SK-N-SH (cell line): ENCODE results near the gene CFI. TPM values are rescaled to one million over a fixed set of nuclear protein-coding genes. Genes with fewer than 3 reads are reported as not detected.
A peak's percentile ranks its signal among the peaks of the same experiment; 100 is the strongest.

ENCODE experiments used
- CTCF ChIA-PET: fragments of 300-600, 350-600 bp; formaldehyde crosslinking; extraction: SDS; loops from one replicate; lab custom pipeline; 2021; lab: Yijun Ruan, JAX
- POLR2A ChIA-PET: fragments of 350-600 bp; sonication (Branson Sonifier 250); formaldehyde crosslinking; extraction: SDS; loops from one replicate; lab custom pipeline; 2020; ENCODE audit warnings: antibody characterized with exemption, inconsistent platforms; lab: Yijun Ruan, JAX
- DNase-seq: peaks from one replicate; pipeline ENCODE4 v3.0.0; 2012
- H2AFZ ChIP-seq: fragments of 200-600 bp; sonication (generic); 2 replicates; pipeline ENCODE4 v1.8.1; 2016; ENCODE audit warnings: antibody characterized with exemption, mild to moderate bottlenecking, low read depth
- H3F3A ChIP-seq: fragments of 200-600 bp; sonication (generic); replicated peaks from 2 replicates; pipeline ENCODE3; 2016; ENCODE audit warnings: antibody characterized with exemption, mild to moderate bottlenecking; ENCODE audit not compliant: insufficient read depth
- H3K27ac ChIP-seq, 2 experiments: fragments of 200-500 bp in 1 of 2; fragments of 200-600 bp in 1 of 2; sonication (Bioruptor generic) in 1 of 2; sonication (generic), shearing (Covaris generic) in 1 of 2; 2 replicates each; pipeline versions ENCODE4 v1.5.1 to v1.6.1; 2014 to 2016; ENCODE audit warnings: low read depth in 2 of 2, inconsistent platforms in 1 of 2, low read length in 1 of 2, mild to moderate bottlenecking in 1 of 2, mixed read lengths in 1 of 2
- H3K27me3 ChIP-seq: fragments of 200-600 bp; sonication (generic), shearing (Covaris generic); 2 replicates; pipeline ENCODE4 v1.6.1; 2016; ENCODE audit warnings: mixed run types; ENCODE audit not compliant: insufficient read depth
- H3K36me3 ChIP-seq, 2 experiments: fragments of 200-500 bp in 1 of 2; fragments of 200-600 bp in 1 of 2; sonication (Bioruptor generic) in 1 of 2; sonication (generic) in 1 of 2; replicated peaks in 1 of 2; 2 replicates each; pipeline versions ENCODE3 to v1.5.1; 2014 to 2016; ENCODE audit warnings: low read length in 1 of 2, mild to moderate bottlenecking in 1 of 2; ENCODE audit not compliant: insufficient read depth in 2 of 2, control insufficient read depth in 1 of 2
- H3K4me1 ChIP-seq, 2 experiments: fragments of 200-500 bp in 1 of 2; fragments of 200-600 bp in 1 of 2; sonication (Bioruptor generic) in 1 of 2; sonication (generic), shearing (Covaris generic) in 1 of 2; 2 replicates each; pipeline versions ENCODE4 v1.5.1 to v1.6.1; 2014 to 2016; ENCODE audit warnings: low read depth in 1 of 2, low read length in 1 of 2, mixed run types in 1 of 2; ENCODE audit not compliant: insufficient read depth in 2 of 2, control insufficient read depth in 1 of 2
- H3K4me2 ChIP-seq: fragments of 200-600 bp; sonication (generic), shearing (Covaris generic); 2 replicates; pipeline ENCODE4 v1.6.1; 2017; ENCODE audit warnings: mixed run types
- H3K4me3 ChIP-seq, 2 experiments: fragments of 200-500 bp in 1 of 2; fragments of 200-600 bp in 1 of 2; sonication (Bioruptor generic) in 1 of 2; sonication (generic), shearing (Covaris generic) in 1 of 2; 2 replicates each; pipeline versions ENCODE4 v1.5.1 to v1.8.1; 2014 to 2016; ENCODE audit warnings: low read depth in 2 of 2, inconsistent platforms in 1 of 2, low read length in 1 of 2, mild to moderate bottlenecking in 1 of 2, mixed read lengths in 1 of 2, moderate library complexity in 1 of 2
- H3K79me2 ChIP-seq: fragments of 200-600 bp; sonication (generic); 2 replicates; pipeline ENCODE4 v1.8.1; 2017; ENCODE audit warnings: mild to moderate bottlenecking; ENCODE audit not compliant: insufficient read depth
- H3K9ac ChIP-seq: fragments of 200-600 bp; sonication (generic); 2 replicates; pipeline ENCODE4 v1.6.1; 2017; ENCODE audit warnings: mixed run types
- H3K9me2 ChIP-seq: fragments of 200-600 bp; sonication (generic); 2 replicates; pipeline ENCODE4 v1.6.1; 2017; ENCODE audit warnings: mixed run types
- H3K9me3 ChIP-seq: fragments of 200-600 bp; sonication (generic); 2 replicates; pipeline ENCODE4 v1.6.1; 2017; ENCODE audit warnings: mixed run types, mild to moderate bottlenecking, moderate library complexity
- H4K20me1 ChIP-seq: fragments of 200-600 bp; sonication (generic); 2 replicates; pipeline ENCODE4 v1.6.1; 2017; ENCODE audit warnings: mild to moderate bottlenecking, mixed run types; ENCODE audit not compliant: insufficient read depth
- ELF1 ChIP-seq: IDR thresholded peaks from 2 replicates; pipeline ENCODE4 v1.4.0; 2012
- EP300 ChIP-seq, 2 experiments: IDR thresholded peaks; 2 replicates each; pipeline versions ENCODE4 v1.4.0 to v1.6.1; 2012; ENCODE audit warnings: borderline replicate concordance in 1 of 2, low read depth in 1 of 2, low read length in 1 of 2
- EZH2phosphoT487 ChIP-seq: fragments of 200-600 bp; sonication (generic); IDR thresholded peaks from 2 replicates; pipeline ENCODE4 v1.6.1; 2017; ENCODE audit warnings: low read depth, mixed run types, mild to moderate bottlenecking, antibody characterized with exemption, moderate library complexity, borderline replicate concordance
- FOXJ3 ChIP-seq: sonication (generic); formaldehyde crosslinking; IDR thresholded peaks from 2 replicates; pipeline ENCODE4 v1.5.1; 2020; ENCODE audit warnings: mild to moderate bottlenecking, missing genetic modification reagents
- GABPA ChIP-seq: IDR thresholded peaks from 2 replicates; pipeline ENCODE4 v1.4.0; 2012; ENCODE audit warnings: low read depth, mild to moderate bottlenecking
- GATA2 ChIP-seq: sonication (generic); formaldehyde crosslinking; IDR thresholded peaks from 2 replicates; pipeline ENCODE4 v1.5.0; 2020; ENCODE audit warnings: mild to moderate bottlenecking, missing genetic modification reagents
- JUND ChIP-seq: IDR thresholded peaks from 2 replicates; pipeline ENCODE4 v1.4.0; 2012
- MEF2A ChIP-seq: IDR thresholded peaks from 2 replicates; pipeline ENCODE4 v1.4.0; 2012; ENCODE audit warnings: low read depth, borderline replicate concordance
- NRF1 ChIP-seq: IDR thresholded peaks from 2 replicates; pipeline ENCODE4 v1.6.1; 2012; ENCODE audit warnings: low read depth, mild to moderate bottlenecking, low read length
- POLR2AphosphoS5 ChIP-seq: IDR thresholded peaks from 2 replicates; pipeline ENCODE4 v1.6.1; 2012; ENCODE audit warnings: low read depth, low read length
- RAD21 ChIP-seq: IDR thresholded peaks from 2 replicates; pipeline ENCODE4 v1.6.1; 2012; ENCODE audit warnings: mild to moderate bottlenecking, low read length
- RCOR1 ChIP-seq: fragments of 150-350 bp; IDR thresholded peaks from 2 replicates; pipeline ENCODE4 v1.6.1; 2017; ENCODE audit warnings: antibody characterized with exemption, low read length
- RFX5 ChIP-seq: IDR thresholded peaks from 2 replicates; pipeline ENCODE4 v1.6.1; 2012; ENCODE audit warnings: mild to moderate bottlenecking, improper control_type of control experiment, low read length
- SMC3 ChIP-seq: IDR thresholded peaks from 2 replicates; pipeline ENCODE4 v1.6.1; 2012; ENCODE audit warnings: low read depth, low read length, improper control_type of control experiment
- YY1 ChIP-seq: IDR thresholded peaks from 2 replicates; pipeline ENCODE4 v1.4.0; 2012; ENCODE audit warnings: low read depth, mild to moderate bottlenecking
- WGBS: methylation state at CpG from one replicate; pipeline ENCODE4 v1.1.6; 2017; ENCODE audit warnings: low lambda C conversion rate; 5-methylcytosine and 5-hydroxymethylcytosine counted together
- polyA plus RNA-seq, 3 experiments: library from polyadenylated mRNA; depleted of rRNA; stranded (reverse); fragments of >200 nt; gene quantifications; 2 replicates each; pipeline ENCODE4 v1.2.3, GENCODE V29; 2012
- TF ChIP-seq, protein P1 (sequence below): IDR thresholded peaks from 2 replicates; pipeline ENCODE4 v1.4.0; 2012; ENCODE audit warnings: low read depth, borderline replicate concordance
- TF ChIP-seq, protein P2 (sequence below): IDR thresholded peaks from 2 replicates; pipeline ENCODE4 v1.6.1; 2012; ENCODE audit warnings: mild to moderate bottlenecking, low read depth, low read length, moderate library complexity
- TF ChIP-seq, protein P3 (sequence below): fragments of 150-350 bp; IDR thresholded peaks from 2 replicates; pipeline ENCODE4 v1.6.1; 2017; ENCODE audit warnings: antibody characterized with exemption, low read length, low read depth, borderline replicate concordance

Gene CFI
- polyA plus RNA-seq, 1 of the 3 experiments (the other 2 are of a cell fraction) = 19.6 TPM

DNA sequence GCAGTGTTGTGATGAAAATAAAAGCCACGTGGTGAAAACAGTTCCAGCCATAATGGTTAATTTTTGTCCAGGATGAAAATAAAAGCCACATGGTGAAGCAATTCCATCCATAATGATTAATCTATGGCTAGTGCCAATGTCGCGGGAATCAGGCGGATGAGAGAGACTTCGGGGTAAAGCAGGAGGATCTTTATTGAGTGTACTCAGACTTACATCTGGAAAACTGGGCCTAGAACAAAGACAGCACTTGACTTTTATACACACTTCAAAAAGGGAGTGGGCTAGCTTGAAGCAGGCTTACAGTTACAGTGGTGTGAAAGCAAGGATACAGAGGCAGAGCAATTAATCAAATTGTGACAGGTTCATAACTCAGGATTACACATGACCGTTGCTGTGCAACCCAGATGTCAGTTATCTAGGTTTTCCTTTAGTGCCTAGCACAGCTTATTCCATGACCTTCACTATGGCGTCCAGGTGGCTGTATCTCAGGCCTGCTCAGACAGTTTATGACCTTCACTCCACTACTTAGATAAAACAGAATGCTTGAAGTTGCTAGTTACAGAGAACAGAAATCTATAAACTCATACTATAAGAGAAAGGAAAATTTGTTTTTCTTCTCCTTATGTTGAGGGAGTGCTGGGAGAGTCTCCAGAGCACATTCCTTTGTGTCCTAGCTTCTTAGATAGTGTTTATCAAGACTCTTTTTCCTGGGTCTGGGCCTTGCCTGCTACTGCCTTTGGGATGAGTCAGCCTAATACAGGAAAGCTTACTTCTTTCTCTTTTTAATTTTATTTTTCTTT is 66.0 kb downstream of the CFI start:
- ChIA-PET POLR2A (no interaction called here), CTCF (no interaction called here)
- H2AFZ ChIP-seq = peak overlapping the region; percentile 56; the same call in 1 of the 2 replicates

DNA sequence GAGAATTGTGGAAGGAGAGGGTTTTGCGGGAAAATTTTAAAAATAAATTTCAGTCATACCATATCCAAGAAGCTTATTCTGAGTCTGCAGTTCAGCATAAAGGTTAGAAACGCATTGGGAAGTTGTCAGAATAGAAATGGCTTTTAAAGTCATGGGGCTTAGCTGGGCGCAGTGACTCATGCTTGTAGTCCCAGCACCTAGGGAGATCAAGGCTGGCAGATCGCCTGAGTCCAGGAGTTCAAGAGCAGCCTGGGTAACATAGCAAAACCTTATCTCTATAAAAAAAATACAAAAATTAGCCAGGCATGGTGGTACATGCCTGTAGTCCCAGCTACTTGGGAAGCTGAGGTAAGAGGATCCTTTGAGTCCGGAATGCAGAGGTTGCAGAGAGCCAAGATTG is 68.1 kb downstream of the CFI start:
- WGBS = 82% methylated on average over 5 of the region's 5 CpGs
- H3K9me3 ChIP-seq = no peaks in the 10 kb centered on the region
- TF ChIP-seq ELF1 = no peak
- no peak for TF ChIP-seq NRF1
- no peak for TF ChIP-seq EZH2phosphoT487
- TF ChIP-seq, protein P1, sequence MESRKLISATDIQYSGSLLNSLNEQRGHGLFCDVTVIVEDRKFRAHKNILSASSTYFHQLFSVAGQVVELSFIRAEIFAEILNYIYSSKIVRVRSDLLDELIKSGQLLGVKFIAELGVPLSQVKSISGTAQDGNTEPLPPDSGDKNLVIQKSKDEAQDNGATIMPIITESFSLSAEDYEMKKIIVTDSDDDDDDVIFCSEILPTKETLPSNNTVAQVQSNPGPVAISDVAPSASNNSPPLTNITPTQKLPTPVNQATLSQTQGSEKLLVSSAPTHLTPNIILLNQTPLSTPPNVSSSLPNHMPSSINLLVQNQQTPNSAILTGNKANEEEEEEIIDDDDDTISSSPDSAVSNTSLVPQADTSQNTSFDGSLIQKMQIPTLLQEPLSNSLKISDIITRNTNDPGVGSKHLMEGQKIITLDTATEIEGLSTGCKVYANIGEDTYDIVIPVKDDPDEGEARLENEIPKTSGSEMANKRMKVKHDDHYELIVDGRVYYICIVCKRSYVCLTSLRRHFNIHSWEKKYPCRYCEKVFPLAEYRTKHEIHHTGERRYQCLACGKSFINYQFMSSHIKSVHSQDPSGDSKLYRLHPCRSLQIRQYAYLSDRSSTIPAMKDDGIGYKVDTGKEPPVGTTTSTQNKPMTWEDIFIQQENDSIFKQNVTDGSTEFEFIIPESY = no peak
- TF ChIP-seq GATA2 (CRISPR knock-in tag) = no peak
- TF ChIP-seq, protein P2, sequence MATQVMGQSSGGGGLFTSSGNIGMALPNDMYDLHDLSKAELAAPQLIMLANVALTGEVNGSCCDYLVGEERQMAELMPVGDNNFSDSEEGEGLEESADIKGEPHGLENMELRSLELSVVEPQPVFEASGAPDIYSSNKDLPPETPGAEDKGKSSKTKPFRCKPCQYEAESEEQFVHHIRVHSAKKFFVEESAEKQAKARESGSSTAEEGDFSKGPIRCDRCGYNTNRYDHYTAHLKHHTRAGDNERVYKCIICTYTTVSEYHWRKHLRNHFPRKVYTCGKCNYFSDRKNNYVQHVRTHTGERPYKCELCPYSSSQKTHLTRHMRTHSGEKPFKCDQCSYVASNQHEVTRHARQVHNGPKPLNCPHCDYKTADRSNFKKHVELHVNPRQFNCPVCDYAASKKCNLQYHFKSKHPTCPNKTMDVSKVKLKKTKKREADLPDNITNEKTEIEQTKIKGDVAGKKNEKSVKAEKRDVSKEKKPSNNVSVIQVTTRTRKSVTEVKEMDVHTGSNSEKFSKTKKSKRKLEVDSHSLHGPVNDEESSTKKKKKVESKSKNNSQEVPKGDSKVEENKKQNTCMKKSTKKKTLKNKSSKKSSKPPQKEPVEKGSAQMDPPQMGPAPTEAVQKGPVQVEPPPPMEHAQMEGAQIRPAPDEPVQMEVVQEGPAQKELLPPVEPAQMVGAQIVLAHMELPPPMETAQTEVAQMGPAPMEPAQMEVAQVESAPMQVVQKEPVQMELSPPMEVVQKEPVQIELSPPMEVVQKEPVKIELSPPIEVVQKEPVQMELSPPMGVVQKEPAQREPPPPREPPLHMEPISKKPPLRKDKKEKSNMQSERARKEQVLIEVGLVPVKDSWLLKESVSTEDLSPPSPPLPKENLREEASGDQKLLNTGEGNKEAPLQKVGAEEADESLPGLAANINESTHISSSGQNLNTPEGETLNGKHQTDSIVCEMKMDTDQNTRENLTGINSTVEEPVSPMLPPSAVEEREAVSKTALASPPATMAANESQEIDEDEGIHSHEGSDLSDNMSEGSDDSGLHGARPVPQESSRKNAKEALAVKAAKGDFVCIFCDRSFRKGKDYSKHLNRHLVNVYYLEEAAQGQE = no peak
- TF ChIP-seq EP300 (IDR thresholded peaks at IDR 0.05; ENCODE audit: borderline replicate concordance in 1 of 2, low read depth in 1 of 2, low read length in 1 of 2) = no peak
- TF ChIP-seq GABPA = no peak
- no peak for TF ChIP-seq RCOR1
- no peak for TF ChIP-seq RFX5
- no peak for TF ChIP-seq MEF2A
- TF ChIP-seq, protein P3, sequence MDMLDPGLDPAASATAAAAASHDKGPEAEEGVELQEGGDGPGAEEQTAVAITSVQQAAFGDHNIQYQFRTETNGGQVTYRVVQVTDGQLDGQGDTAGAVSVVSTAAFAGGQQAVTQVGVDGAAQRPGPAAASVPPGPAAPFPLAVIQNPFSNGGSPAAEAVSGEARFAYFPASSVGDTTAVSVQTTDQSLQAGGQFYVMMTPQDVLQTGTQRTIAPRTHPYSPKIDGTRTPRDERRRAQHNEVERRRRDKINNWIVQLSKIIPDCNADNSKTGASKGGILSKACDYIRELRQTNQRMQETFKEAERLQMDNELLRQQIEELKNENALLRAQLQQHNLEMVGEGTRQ = no peak
- no peak overlapping the region for H2AFZ ChIP-seq
- DNase-seq = no peak
- CTCF ChIA-PET = interaction anchor here (1.2 kb wide), 1 partner anchor 31 kb away, joined by 3 read pairs; no protein-coding TSS in a partner anchor
- H3F3A ChIP-seq = no peaks in the 10 kb centered on the region
- H3K27ac ChIP-seq = no peak overlapping the region
- peaks cover 4% of the 10 kb centered on the region; the same call in 1 of the 2 replicates for H3K79me2 ChIP-seq
- no peak overlapping the region for H3K4me2 ChIP-seq
- H3K36me3 ChIP-seq = no peaks in the 10 kb centered on the region
- H3K9me2 ChIP-seq = no peaks in the 10 kb centered on the region
- no peaks in the 10 kb centered on the region for H3K27me3 ChIP-seq
- H3K4me3 ChIP-seq = no peak overlapping the region
- no peak overlapping the region for H3K9ac ChIP-seq
- peaks cover 0 to 4% of the 10 kb centered on the region in 2 experiments; a peak in 2 of 4 replicates for H3K4me1 ChIP-seq
- POLR2A ChIA-PET = no interaction called here
- no peaks in the 10 kb centered on the region for H4K20me1 ChIP-seq

More for the DNA sequence above, 66.0 kb downstream of the CFI start:
- Histone ChIP-seq H3K4me3 (no peak overlapping the region), H3K27ac (no peak overlapping the region), H3K27me3 (no peaks in the 10 kb centered on the region; the same call in 1 of the 2 replicates)
- TF ChIP-seq RAD21 = no peak
- no peak for TF ChIP-seq POLR2AphosphoS5
- TF ChIP-seq, protein P1 = no peak
- TF ChIP-seq RFX5 = no peak
- TF ChIP-seq NRF1 = no peak
- TF ChIP-seq FOXJ3 (CRISPR knock-in tag) = no peak
- TF ChIP-seq JUND = no peak
- TF ChIP-seq GATA2 (CRISPR knock-in tag) = no peak
- no peak for TF ChIP-seq YY1
- no peak for TF ChIP-seq SMC3
- TF ChIP-seq, all 33 proteins: peak for 0
- no peak overlapping the region for H3K9ac ChIP-seq
- H3K36me3 ChIP-seq = no peaks in the 10 kb centered on the region
- no peak overlapping the region for H3K4me2 ChIP-seq
- 66% methylated on average over 7 of the region's 7 CpGs for WGBS
- no peaks in the 10 kb centered on the region for H3K4me1 ChIP-seq
- no peaks in the 10 kb centered on the region for H3F3A ChIP-seq
- H3K9me2 ChIP-seq = no peaks in the 10 kb centered on the region
- no peaks in the 10 kb centered on the region for H3K9me3 ChIP-seq
- H4K20me1 ChIP-seq = no peaks in the 10 kb centered on the region
- DNase-seq = no peak
- no peaks in the 10 kb centered on the region for H3K79me2 ChIP-seq
